Right cardiac atrium (tissue), 5 donors: ENCODE results near the gene KCNQ1. TPM values are rescaled to one million over a fixed set of nuclear protein-coding genes. Genes with fewer than 3 reads are reported as not detected.
"Not testable (repeated sequence)": the region's sequence is repeated elsewhere in the genome, so short reads cannot be mapped to it uniquely, and the experiment has no call there.

ENCODE experiments used
- ATAC-seq, 2 donors: fragments of 200-7000 bp; cut with Tn5 transposase; one replicate each; pipeline versions ENCODE4 v1.8.0 to v1.9.1; 2020; ENCODE audit warnings: moderate library complexity in 2 of 2, mild to moderate bottlenecking in 1 of 2
- DNase-seq, 3 donors: peaks; one replicate each; pipeline ENCODE4 v3.0.0-alpha.2; 2020
- H3K27ac ChIP-seq: one replicate; pipeline ENCODE4 v1.5.1; 2013; ENCODE audit warnings: mild to moderate bottlenecking, low read length, control low read depth, moderate library complexity
- H3K27me3 ChIP-seq: one replicate; pipeline ENCODE4 v1.6.1; 2013; ENCODE audit not compliant: control insufficient read depth, insufficient read depth
- H3K4me1 ChIP-seq: one replicate; pipeline ENCODE4 v1.6.1; 2013; ENCODE audit warnings: low read length; ENCODE audit not compliant: control insufficient read depth, insufficient read depth
- H3K4me3 ChIP-seq: one replicate; pipeline ENCODE4 v1.5.1; 2013; ENCODE audit warnings: low read length, control low read depth
- H3K9me3 ChIP-seq: one replicate; pipeline ENCODE4 v1.6.1; 2013; ENCODE audit warnings: low read length; ENCODE audit not compliant: control insufficient read depth
- WGBS: extraction: QIAGEN DNeasy Blood & Tissue Kit; methylation state at CpG from one replicate; pipeline ENCODE4 v1.1.7; 2013; 5-methylcytosine and 5-hydroxymethylcytosine counted together
- intact Hi-C, 4 donors: fragments of 100-400 bp; cut with DNase I; formaldehyde crosslinking; loops; one replicate each; pipeline versions ENCODE4 v1.11.0 to v1.14.0; 2022 to 2023
- polyA plus RNA-seq: library from polyadenylated mRNA; stranded (reverse); fragments of 200-250 nt; gene quantifications from one replicate; pipeline ENCODE4 v1.2.3, GENCODE V29; 2013
- total RNA-seq, 4 donors: library from RNA; stranded (reverse); fragmentation: NEBNext Ultra II Directional; extraction: Animal tissue kit (Norgen Biotek cat#: 25700); gene quantifications; one replicate each; pipeline ENCODE4 v1.2.1, GENCODE V29; 2021
- donor health status: healthy with polysubstance abuse.
- donor health status: DM: no; HTN: yes; CAD: no.
- donor health status: DM: no; HTN: no; CAD: no.
- donor health status: DM: no; HTN: yes; CAD: no; lungs with severe emphysema.
- donor health status: DM: yes; HTN: yes; CAD: no.

Gene KCNQ1
- total and polyA plus RNA-seq, 5 donors = 36.4 to 46.8 (median 37.7) TPM

GRCh38 chr11:2594267-2594666 is 149.5 kb downstream of the KCNQ1 start:
- H3K27me3 ChIP-seq = no peaks in the 10 kb centered on the region
- no peaks in the 10 kb centered on the region for H3K9me3 ChIP-seq
- intact Hi-C loops = no loop called here
- H3K27ac ChIP-seq = no peak overlapping the region
- ATAC-seq (no peak), DNase-seq (no peak)
- 92% methylated on average over 1 of the region's 1 CpG for WGBS
- H3K4me1 ChIP-seq = no peaks in the 10 kb centered on the region
- H3K4me3 ChIP-seq = no peak overlapping the region

DNA sequence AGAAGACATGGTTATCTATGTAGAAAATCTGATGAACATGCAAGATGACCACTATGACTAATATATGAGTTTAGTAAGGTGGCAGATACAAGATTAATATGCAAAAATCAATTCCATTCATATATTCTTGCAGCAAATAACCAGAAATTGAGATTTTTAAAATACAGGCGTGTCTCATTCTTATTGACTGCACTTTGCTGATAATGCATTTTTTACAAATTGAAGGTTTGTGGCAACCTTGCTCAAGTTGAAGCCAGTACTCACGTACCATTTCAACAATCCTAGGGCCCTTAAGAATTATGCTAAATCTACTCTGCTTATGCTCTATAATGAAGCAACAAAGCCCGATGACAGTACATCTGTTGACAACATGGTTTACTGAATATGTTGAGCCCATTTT is 150.4 kb downstream of the KCNQ1 start:
- no peak overlapping the region for H3K4me3 ChIP-seq
- intact Hi-C loops = no loop called here
- ATAC-seq (no peak), DNase-seq (no peak)
- no peaks in the 10 kb centered on the region for H3K27me3 ChIP-seq
- no peak overlapping the region for H3K27ac ChIP-seq
- no peaks in the 10 kb centered on the region for H3K4me1 ChIP-seq
- 90% methylated on average over 3 of the region's 3 CpGs for WGBS
- no peaks in the 10 kb centered on the region for H3K9me3 ChIP-seq

DNA sequence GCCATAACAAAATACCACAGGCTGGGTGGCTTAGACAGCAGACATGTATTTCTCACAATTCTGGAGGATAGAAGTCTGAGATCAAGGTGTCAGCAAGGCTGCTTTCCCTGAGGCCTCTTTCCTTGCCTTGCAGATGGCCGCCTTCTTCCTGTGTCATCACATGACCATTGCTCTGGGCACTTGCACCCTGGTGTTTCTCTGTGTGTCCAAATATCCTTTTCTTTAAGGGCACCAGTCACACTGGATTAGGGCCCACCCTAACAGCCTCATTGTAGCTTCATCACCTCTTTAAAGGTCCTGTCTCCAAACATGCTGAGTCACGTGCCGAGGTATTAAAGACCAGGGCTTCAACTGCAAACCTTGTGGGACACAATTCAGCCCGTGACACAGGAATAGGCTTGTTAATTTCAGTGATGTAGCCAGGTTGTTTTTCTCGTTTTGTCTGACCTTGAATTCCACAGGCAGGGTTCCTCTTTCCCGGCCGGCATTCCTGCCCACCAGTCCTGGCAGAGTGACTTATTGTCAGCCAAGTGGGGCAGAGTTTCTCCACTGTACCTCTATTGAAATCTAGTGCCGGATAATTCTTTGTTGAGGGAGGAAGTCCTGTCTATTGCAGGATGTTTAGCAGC is 154.9 kb downstream of the KCNQ1 start:
- Histone ChIP-seq H3K9me3 (no peaks in the 10 kb centered on the region), H3K4me1 (no peaks in the 10 kb centered on the region), H3K27me3 (no peaks in the 10 kb centered on the region), H3K4me3 (no peak overlapping the region), H3K27ac (no peak overlapping the region)
- WGBS = 67% methylated on average over 8 of the region's 8 CpGs
- no peak for DNase-seq
- no peak for ATAC-seq
- intact Hi-C loops = no loop called here

DNA sequence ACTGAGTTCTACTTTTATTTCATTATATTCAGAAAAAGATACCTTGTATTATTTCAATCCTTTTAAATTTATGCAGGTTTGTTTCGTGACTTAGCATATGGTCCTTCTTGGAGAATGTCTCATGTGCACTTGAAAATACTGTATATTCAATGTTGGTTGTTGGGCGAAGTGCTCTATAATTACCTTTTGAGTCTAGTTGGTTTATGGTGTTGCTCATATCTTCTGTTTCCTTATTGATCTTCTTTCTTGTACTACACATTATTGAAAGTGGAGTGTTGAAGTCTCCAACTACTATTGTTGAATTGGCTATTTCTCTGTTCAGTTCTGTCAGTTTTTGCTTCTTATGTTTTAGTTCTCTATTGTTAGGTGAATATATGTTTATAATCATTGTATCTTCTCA is 164.5 kb downstream of the KCNQ1 start:
- DNase-seq (no peak), ATAC-seq (no peak)
- WGBS = 89% methylated on average over 2 of the region's 2 CpGs
- Histone ChIP-seq H3K27me3 (no peaks in the 10 kb centered on the region), H3K9me3 (no peaks in the 10 kb centered on the region), H3K27ac (no peak overlapping the region), H3K4me1 (no peaks in the 10 kb centered on the region), H3K4me3 (no peak overlapping the region)
- intact Hi-C loops = no loop called here

GRCh38 chr11:2612884-2613571 is 168.2 kb downstream of the KCNQ1 start:
- no peak for DNase-seq
- 87% methylated on average over 4 of the region's 4 CpGs for WGBS
- no peak for ATAC-seq
- no peaks in the 10 kb centered on the region for H3K9me3 ChIP-seq
- intact Hi-C loops = no loop called here
- H3K27me3 ChIP-seq = no peaks in the 10 kb centered on the region
- H3K4me1 ChIP-seq = no peaks in the 10 kb centered on the region
- no peak overlapping the region for H3K4me3 ChIP-seq
- H3K27ac ChIP-seq = no peak overlapping the region

- Histone ChIP-seq H3K27me3 (no peaks in the 10 kb centered on the region), H3K27ac (no peak overlapping the region), H3K4me1 (no peaks in the 10 kb centered on the region), H3K4me3 (no peak overlapping the region), H3K9me3 (no peaks in the 10 kb centered on the region)
- WGBS = 27% methylated on average over 3 of the region's 3 CpGs
- no peak for ATAC-seq
- DNase-seq = no peak
- intact Hi-C loops = no loop called here
These were observed 177.1 kb downstream of the KCNQ1 start for GRCh38 chr11:2621894-2622293.

GRCh38 chr11:2625183-2625582 is 180.4 kb downstream of the KCNQ1 start:
- no peak overlapping the region for H3K4me3 ChIP-seq
- ATAC-seq (no peak), DNase-seq (no peak)
- intact Hi-C loops = no loop called here
- H3K27me3 ChIP-seq = no peaks in the 10 kb centered on the region
- H3K27ac ChIP-seq = no peak overlapping the region
- no peaks in the 10 kb centered on the region for H3K9me3 ChIP-seq
- no peaks in the 10 kb centered on the region for H3K4me1 ChIP-seq
- 60% methylated on average over 3 of the region's 3 CpGs for WGBS

GRCh38 chr11:2630679-2631078 is 185.9 kb downstream of the KCNQ1 start:
- intact Hi-C loops = loop anchor here in 1 of 4 donors (10.0 kb wide), 1 partner anchor 56 kb away; no protein-coding TSS in a partner anchor
- no peak overlapping the region for H3K4me3 ChIP-seq
- H3K4me1 ChIP-seq = no peaks in the 10 kb centered on the region
- H3K27me3 ChIP-seq = no peaks in the 10 kb centered on the region
- ATAC-seq (no peak), DNase-seq (no peak)
- no peak overlapping the region for H3K27ac ChIP-seq
- H3K9me3 ChIP-seq = no peaks in the 10 kb centered on the region
- WGBS = 89% methylated on average over 1 of the region's 1 CpG

DNA sequence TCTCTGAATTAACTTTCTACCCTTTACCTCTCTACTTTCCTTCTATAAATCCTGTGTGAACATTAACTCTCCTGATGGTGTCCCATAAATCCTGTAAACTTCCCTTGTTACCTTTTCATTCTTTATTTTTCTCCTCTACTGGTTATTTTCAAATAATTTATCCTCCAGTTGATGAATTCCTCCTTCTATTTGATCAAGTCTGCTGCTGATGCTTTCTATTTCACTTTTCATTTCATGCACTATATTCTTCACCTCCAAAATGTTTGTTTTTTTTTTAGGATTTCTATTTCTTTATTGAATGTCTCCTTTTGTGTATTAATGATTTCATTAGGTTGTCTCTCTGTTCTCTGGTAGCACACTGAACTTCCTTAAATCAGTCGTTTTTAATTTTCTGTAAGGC is 186.4 kb downstream of the KCNQ1 start:
- DNase-seq (no peak), ATAC-seq (no peak)
- H3K9me3 ChIP-seq = no peaks in the 10 kb centered on the region
- WGBS = 78% methylated on average over 1 of the region's 1 CpG
- H3K4me1 ChIP-seq = no peaks in the 10 kb centered on the region
- no peak overlapping the region for H3K27ac ChIP-seq
- no peaks in the 10 kb centered on the region for H3K27me3 ChIP-seq
- intact Hi-C loops = loop anchor here in 1 of 4 donors (10.0 kb wide), 1 partner anchor 56 kb away; no protein-coding TSS in a partner anchor
- no peak overlapping the region for H3K4me3 ChIP-seq

DNA sequence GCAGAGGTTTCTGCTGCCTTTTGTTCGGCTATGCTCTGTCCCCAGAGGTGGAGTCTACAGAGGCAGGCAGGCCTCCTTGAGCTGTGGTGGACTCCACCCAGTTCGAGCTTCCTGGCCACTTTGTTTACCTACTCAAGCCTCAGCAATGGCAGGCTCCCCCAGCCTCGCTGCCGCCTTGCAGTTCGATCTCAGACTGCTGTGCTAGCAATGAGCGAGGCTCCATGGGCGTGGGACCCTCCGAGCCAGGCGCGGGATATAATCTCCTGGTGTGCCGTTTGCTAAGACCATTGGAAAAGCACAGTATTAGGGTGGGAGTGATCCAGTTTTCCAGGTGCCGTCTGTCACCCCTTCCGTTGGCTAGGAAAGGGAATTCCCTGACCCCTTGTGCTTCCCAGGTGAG is 195.0 kb downstream of the KCNQ1 start:
- H3K4me3 ChIP-seq, H3K4me1 ChIP-seq, H3K9me3 ChIP-seq, ATAC-seq, DNase-seq, H3K27me3 ChIP-seq, H3K27ac ChIP-seq: not testable (repeated sequence)
- 97% methylated on average over 13 of the region's 13 CpGs for WGBS
- intact Hi-C loops = loop anchor here in 1 of 4 donors (10.0 kb wide), 1 partner anchor 65 kb away; no protein-coding TSS in a partner anchor

DNA sequence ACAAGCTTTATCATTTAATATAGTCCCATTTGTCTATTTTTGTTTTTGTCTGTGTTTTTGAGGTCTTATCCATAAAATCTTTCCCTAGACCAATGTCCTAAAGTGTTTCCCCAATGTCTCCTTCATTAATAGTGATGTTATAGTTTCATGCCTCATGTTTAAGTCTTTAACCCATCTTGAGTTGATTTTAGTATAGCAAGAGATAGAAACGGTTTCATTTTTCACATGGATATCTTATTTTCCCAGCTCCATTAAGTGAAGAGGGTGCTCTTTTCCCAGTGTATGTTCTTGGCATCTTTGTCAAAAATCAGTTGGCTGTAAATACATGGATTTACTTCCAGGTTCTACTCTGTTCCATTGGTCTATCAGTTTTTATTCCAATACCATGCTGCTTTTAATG is 196.8 kb downstream of the KCNQ1 start:
- intact Hi-C loops = no loop called here
- Histone ChIP-seq H3K4me3 (no peak overlapping the region), H3K4me1 (no peaks in the 10 kb centered on the region), H3K9me3 (peaks cover 6% of the 10 kb centered on the region), H3K27me3 (no peaks in the 10 kb centered on the region), H3K27ac (no peak overlapping the region)
- 80% methylated on average over 1 of the region's 1 CpG for WGBS
- ATAC-seq (no peak), DNase-seq (no peak)
